Stimulated activated naive CD8-positive, alpha-beta T cell treated with anti-CD3 and anti-CD28 coated beads, Interleukin-15, Interleukin-2, amounts not matched to agents 100 U/mL and 50 U/mL, for 24 hours (primary cell): Measurements from ENCODE around the gene ANKRD45.
A peak's percentile ranks its signal among the peaks of the same experiment; 100 is the strongest.
"Not testable (repeated sequence)": the region's sequence is repeated elsewhere in the genome, so short reads cannot be mapped to it uniquely, and the experiment has no call there.

Experiments used
- ATAC-seq: fragments of 150-1000 bp; cut with Tn5 transposase; one replicate; pipeline ENCODE4 v1.10.0; 2021
- DNase-seq: peaks from one replicate; pipeline ENCODE4 v3.0.0; 2021

Gene ANKRD45

GRCh38 chr1:173572201-173572873, 97.3 kb downstream of the ANKRD45 start:
- ATAC-seq (no peak), DNase-seq (no peak)

GRCh38 chr1:173570370-173571007, 99.2 kb downstream of the ANKRD45 start:
- ATAC-seq: peak; percentile 91

GRCh38 chr1:173568483-173568882, 101.2 kb downstream of the ANKRD45 start:
- DNase-seq (no peak), ATAC-seq (no peak)

More at GRCh38 chr1:173570370-173571007, 99.2 kb downstream of the ANKRD45 start:
- DNase-seq: peak; percentile 21

- not testable (repeated sequence) for ATAC-seq, DNase-seq
These were observed 105.8 kb downstream of the ANKRD45 start for GRCh38 chr1:173563846-173564245.

- DNase-seq: no peak
- no peak for ATAC-seq
These were observed 106.8 kb downstream of the ANKRD45 start for GRCh38 chr1:173562813-173563212.

GRCh38 chr1:173561263-173561662, 108.4 kb downstream of the ANKRD45 start:
- no peak for ATAC-seq
- DNase-seq: no peak

GRCh38 chr1:173560285-173560880, 109.3 kb downstream of the ANKRD45 start:
- ATAC-seq (no peak), DNase-seq (no peak)
